GM18517 (cell line): ENCODE data around the gene AGMO.

ENCODE experiments used
- ATAC-seq: cut with Tn5 transposase; IDR thresholded peaks from one replicate; pipeline ENCODE4 v1.9.1; 2021; ENCODE audit warnings: mild to moderate bottlenecking, moderate library complexity; ENCODE audit not compliant: unreplicated experiment

The AGMO gene

DNA sequence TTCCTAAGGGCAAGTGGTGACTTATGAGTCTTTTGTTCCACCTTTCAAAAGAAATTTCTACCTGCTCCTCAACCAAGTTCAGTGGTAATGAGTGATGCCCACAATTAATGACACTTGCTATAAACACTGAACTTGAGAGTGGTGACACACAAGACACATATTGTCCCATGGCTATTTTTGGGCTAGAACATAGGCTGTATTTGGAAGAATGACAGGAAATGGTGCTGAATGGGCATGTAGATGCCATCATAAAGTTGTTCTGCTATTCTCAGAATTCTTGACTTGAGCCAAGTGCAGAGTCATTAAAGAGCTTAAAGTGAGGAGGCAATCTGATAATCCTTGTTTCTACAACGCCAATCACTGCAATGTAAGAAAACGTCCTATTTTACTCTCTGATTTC, 313.3 kb downstream of the AGMO start:
- no peak for ATAC-seq

DNA sequence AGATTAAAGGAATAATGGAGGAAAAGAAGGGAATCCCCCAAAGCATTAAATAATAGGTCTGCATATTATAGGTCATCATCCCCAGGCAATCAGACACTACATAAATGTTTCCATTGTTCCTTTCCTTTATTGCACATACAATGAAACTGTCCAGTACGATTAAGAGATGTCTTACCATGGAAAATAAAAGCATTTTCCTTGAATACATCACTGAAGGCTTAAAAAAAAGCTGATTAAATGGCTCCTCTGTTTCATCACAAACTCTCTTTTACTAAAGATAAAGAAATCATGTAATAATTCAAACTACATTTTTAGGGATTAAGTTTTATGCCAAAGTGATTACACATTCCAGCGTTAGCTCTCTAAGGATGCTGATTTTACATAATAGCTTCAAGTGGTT, 316.0 kb downstream of the AGMO start:
- ATAC-seq, result no peak

DNA sequence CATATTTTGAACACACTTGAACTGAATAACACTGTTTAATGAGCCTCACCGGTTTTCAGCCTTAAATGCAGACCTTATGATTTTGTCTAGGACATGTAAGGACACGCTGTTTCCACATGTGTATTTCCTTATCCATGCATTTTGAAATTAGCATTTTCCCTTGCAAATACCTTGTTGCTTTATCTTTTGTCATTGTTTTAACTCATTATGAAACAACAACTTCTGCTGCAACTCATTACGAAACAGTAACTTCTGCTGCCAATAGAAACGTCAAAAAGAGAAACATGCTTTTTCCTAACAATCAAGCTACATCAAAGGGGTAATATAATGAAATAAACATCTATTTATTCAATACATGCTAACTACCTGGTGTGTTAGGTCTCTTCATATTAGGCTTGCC, 322.0 kb downstream of the AGMO start:
- no peak for ATAC-seq

DNA sequence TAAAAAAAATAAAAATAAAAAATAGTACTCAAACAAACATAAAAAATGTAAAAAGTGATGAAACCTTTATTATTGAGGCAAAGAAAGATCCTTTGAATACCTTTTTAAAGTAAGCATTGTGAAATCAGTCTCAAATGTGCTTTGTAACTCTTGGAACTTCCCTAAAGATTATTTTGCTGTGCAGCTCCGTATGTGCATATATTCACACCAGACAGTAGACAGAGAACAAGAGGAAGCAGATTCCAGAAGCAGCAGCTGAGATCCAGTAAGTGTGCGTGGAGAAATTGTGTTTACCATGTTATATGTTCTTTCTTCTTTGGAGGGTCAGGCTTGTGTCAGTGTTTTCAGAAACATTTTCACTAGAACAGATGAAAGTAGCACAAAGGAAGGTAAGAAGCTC, 324.9 kb downstream of the AGMO start:
- no peak for ATAC-seq

DNA sequence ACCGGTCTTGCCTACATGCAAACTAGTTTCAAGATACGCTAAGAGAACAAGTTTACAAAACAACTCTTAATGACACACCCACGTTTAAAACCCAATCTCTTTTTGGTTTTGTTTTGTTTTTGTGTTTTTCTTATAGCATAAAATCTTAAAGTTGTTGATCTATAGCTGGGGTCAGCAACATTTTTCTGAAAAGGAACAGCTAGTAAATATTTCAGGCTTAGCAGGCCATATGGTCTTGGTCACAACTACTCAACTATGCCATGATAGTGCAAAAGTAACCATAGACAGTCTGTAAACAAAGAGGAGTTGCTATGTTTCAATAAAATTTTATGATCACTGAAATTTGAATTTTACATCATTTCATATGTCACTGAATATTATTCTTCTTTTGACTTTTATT, 327.4 kb downstream of the AGMO start:
- ATAC-seq, result no peak

DNA sequence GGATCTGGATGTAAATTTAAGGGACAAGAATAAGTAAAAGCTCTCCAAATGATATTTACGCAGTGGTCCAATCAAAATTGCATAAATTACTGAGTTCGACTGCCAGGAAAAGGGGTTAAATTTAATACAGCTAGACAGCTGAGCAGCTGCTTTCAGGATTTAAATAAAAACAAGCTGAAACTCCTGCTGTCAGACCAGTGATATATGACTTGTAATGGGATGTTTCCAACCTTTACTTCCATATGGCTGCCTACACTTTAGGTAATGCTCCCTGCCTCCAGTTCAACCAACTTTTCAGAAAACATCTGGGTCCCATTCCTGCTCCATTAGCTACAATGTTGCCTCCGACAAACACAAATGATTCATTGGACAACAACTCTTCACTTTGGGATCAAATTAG, 333.0 kb downstream of the AGMO start:
- no peak for ATAC-seq

DNA sequence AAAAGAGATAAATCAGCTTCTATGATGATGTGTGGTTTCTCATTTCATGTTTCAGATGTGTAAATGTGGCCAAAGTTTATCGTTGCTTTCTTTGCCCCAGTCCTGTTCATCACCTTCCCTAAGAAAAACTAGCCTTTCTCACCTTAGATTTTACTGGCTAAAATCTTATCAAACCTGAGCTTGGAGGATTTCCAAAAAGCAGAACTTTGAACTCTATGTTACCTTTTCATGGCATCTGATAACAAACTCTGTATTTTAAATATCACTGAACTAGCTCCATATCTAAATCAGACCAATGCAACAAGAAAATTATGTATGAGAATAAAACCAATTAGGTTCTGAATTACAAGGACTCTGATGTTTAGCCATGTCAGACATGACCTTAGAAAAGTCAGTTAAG, 335.8 kb downstream of the AGMO start:
- no peak for ATAC-seq

DNA sequence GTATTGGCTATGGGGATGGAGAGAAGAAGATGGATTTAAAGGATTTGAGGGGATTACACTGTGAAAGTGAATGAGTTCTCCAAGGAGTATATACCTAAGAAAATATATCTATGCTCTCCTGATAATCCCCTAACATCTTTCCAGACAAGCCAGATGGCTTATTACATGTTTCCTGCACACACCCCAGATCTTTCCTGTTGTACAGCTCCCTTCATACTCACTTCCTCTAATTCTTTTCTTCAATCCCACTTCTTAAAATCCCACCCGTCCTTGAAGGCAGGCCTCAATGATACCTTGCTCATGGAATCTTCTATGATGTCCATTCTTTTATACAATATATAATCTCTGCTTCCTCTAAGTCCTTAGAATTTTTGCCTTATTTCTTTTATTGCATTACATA, 342.1 kb downstream of the AGMO start:
- no peak for ATAC-seq

DNA sequence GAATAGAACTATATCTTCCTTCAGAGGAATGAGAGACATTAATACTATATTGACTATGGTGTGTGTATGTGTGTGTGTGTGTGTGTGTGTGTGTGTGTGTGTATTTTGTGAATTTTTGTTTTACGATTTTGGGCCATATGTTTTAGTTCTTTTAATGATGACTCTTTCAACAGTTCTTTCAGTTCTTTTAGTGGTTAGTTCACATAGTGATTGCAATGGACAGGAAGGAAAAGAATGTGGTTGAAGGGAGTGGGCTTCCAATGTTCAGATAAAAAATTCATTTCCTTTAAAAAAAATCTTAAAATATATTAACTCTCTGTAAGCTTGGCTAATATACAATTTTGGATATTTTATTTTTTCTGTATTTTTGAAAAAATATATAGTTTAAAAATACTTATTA, 343.6 kb downstream of the AGMO start:
- ATAC-seq, result no peak

DNA sequence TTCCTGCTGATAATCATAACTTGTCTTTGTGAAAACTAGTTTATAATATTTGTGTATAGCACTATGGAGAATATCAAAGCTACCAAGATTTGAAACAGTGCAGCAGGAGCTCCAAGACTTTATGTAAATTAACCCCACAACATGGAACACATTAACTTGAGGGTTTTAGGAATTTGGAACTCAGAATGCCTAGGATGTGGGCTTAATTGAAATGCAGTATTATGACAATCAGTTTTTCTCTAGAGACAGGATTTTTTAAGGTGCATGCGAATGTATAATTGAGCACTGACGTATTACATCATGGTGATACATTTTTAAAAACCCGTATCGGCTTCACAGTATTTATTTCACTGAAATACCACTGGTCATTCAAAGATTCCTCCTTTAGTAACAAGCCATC, 346.2 kb downstream of the AGMO start:
- ATAC-seq, result no peak

DNA sequence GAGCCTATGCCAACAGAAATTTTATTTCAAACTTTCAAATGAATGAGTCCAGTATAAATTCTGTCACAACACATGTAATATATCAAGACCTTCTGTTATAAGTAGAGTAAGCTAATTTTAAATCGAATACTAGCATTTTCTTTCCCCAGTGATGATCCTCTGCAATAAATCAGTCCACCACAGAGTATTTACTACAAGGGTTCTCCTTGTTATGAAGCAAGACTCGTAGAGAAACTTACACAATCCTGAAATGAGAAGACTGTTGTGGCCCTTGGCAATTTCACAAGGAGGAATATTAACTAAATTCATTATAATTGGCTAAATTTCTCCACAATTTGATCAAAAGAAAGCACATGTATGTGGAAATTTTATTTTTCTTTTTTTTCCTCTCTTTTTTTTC, 346.8 kb downstream of the AGMO start:
- ATAC-seq, result no peak

DNA sequence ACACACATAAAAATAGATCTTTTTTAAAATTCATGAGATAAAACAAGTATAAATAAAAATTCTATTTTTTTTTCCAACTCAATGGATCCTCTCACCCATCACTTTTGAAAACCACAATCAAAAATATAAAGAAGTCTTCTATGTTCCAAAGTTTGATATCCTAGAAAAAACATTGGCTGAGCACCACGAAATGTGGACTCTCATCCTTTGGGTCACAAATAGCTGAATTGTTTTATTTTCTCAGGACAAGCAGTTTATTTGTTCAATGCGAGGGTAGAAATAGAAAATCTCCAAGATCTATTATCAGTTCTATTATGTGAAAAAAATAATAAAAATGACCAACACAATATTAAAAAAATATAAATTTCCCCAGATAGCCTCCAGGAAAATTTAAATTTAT, 348.7 kb downstream of the AGMO start:
- ATAC-seq, result no peak

DNA sequence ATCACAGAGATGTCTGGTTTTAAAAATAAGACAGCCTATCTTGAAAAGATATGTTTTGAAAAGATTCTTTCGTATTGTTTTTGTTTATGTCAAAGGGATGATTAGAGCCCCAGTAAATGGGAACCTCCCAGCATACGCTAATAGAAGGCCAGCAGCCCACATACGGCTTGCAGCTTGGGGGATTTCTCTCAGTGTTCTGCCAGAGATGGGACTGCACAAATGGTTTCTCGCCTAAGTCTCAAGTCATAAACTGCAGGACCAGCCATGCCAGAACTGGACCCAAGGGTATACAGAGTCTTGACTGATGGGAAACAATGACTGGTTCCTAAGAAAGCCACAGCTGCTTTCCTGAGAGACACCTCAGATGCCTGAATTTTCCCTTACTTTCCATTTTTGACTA, 352.4 kb downstream of the AGMO start:
- no peak for ATAC-seq

DNA sequence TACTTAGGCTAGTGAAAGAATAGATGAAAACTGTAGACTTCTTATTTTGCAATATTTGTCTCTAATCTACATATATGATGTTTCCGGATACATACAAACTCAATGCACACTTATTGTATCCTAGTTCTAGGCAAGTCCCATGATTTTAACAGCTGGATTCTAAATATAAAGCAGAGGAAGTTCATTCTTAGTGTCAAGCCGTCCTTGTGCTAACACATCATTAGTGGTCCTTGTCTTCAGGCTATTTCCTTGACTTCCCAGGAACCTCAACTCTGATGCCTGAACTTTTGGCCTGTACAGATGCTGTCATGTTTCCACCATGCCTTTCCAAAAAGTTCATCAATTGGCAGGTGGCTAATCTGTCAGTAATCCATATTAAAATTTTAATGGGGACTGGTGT, 357.4 kb downstream of the AGMO start:
- no peak for ATAC-seq

DNA sequence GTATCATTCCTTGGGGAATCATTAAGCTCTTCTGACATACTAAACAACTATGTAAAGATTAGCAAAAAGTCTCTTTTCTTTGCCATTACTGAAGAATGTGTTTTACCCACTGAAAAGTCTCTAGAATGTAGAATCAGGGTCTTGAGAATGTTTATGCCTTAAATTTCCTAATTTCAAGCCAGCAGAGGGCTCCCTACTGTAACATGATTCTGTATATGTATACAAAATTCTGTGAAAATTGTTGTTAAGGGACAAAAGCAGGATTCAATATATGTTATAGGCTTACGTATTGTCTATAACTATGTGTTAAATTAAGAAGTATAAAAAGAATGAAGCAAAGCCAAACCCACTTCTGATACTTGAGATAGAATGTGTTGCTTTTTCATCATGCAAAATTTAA, 362.3 kb downstream of the AGMO start:
- no peak for ATAC-seq

DNA sequence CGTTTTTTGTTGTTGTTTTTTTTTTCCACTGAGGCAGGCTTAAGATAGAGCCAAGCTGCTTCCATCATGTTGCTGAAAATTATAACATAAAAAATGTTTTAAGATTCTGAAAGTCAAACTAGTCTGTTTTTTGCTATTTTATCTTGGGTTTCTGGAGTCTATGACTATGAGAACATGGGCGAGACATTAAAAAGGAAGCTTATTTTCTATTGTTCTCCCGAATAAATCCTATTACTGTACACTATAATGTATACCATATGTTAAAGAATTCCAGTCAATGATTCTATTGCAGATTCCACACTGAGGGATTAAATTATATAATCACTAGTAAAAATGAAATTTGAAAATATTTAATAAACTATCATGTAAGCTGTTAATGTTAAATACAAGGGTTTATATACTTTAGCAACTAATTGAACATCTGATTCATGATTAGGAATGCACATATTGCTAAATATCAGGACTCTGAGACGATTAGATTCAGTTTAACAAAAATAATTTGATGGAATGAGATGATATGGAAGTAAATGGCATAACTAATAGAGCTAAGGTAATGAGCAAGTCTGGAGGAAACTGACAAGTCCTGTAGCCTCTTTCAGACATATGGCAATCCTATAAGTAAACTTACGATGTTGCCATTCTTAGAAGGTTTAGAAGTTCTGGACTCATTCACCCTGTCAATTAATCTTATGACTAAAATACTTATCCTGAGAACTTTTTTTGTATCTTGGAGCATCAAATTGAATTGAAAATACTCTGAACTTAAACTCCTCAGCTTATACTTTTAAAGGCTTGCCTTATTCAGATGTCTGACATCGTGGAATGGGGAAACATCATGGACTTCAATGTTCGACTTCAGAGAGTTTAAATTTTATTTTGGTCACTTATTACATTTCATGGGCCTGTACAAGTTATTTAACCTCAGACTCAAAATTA, 364.5 kb downstream of the AGMO start:
- ATAC-seq, result no peak

DNA sequence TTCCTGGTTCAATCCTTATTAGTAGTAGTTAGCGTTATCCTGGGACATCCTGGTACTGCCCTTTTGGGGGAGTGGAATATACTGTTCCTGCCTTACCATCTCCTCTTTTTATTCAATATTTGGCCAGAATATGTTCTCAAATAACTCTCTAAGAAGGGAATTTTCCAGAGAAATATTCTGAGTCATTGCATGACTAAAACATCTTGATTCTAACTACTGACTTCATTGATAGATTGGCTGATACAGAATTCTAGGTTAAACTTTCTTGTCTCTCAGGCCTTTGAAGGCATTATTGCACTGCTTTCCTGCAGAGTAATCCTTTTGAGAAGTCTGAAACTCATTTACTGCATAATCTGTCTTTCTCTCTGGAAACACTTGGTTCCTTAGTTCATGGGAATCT, 383.8 kb downstream of the AGMO start:
- no peak for ATAC-seq

DNA sequence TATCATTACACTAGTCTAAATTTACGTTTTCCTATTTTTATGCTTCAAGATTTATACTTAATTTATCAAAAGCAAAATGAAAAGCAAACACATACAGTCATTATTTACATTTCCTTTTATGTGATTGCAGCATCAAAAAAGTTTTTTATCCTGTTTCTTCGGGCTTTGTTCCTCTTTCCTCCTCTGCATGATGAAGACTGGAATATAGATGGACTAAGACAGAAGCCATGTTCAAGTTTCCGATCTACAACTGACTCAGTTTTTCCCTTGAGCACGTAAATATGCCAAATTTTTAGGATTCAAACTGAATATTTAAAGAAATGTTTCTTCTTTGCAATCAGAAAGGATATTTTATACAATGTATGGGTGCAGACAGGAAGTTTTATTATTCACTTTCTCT, 385.7 kb downstream of the AGMO start:
- no peak for ATAC-seq

DNA sequence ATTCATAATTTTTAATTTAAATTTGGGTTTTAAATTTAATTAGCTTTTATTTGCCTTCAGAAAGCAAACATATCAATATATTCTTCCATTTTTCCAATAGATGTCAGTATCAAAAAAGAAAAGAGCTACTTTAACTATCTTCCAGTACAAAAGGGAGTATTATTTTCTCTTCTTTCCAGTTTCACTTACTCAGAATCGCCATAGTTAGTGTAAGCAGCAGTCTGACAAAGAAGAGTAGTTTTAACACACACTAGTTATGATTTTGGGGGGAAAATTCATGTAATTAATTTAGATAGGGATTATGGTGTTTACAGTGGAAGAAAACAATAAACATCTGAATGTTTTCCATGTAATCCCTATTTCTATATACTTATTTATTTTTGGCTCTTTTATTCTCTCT, 386.7 kb downstream of the AGMO start:
- no peak for ATAC-seq

DNA sequence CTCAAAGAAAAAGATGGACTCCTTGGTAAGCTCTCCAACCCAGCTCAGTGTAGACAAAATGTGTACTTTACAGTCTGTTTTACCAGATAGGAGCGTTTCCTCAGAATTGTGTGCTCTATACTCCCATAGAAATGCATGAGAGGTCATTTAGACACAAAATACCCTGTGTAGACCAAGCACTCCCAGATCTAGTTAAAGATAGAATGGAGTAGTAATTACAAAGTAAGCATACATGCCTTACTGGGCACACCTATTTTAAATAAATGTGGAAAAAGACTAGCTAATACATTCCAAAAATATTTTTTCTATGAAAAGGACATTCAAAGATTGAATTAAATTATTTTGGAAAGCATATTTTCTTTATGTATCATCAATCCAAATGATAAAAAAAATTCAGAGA, 387.3 kb downstream of the AGMO start:
- ATAC-seq, result no peak

DNA sequence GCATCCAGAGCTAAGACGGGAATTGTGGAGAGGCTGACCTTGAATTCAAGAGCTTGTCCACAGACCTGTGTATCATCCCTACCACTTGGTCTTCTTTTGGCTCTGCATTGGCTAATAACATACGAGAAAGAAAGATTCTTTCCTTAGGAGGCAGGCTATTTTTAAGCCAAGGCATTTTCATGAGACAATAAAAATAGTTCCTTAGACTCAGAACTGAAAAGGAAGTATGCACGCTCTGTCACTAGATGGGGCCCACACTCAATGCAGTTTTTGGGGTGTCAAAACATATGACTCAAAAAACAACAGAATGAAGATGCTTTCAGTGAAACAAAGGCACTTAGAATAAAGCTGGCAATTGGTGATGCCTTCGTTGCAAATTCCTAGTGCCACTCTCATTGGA, 393.3 kb downstream of the AGMO start:
- ATAC-seq, result no peak

DNA sequence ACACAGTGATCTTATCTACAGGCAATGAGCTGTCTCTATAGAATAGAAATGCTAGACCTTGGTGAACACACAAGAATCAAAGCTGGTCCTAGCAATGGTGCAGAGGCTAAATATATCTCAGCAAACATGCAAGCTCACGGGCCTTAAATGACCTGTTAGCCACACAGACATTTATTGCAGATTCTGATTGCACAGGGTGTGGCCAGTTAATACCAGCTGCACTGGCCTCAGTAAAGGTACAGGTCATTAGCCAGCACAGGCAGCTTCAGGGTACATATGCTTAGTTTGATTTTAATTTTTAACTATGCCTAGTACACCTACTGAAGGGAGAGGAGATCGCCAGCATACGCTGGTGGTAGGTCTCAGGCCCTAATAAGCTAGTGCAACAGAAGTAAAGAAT, 393.9 kb downstream of the AGMO start:
- no peak for ATAC-seq

DNA sequence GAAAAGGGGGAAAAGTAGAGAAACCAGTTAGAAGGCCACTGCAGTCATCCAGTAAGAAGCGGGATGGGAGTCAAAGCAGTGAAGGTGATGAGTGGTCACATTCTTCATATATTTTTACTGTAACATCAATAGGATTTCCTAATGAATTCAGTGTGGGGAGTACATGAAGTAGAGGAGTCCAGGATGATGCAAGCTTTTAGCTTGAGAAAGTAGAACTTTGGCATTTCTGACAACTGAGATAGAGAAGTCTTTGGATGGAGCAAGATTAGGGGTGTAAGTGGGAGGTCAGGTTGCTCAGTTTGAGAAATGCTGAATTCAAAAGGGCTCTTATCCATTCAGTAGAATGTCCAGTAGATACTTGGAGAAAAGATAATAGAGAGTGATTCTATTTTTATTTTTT, 395.2 kb downstream of the AGMO start:
- no peak for ATAC-seq
